ENCODE results near the gene SLC47A1. TPM values are rescaled to one million over a fixed set of nuclear protein-coding genes. Genes with fewer than 3 reads are reported as not detected.

SLC47A1 gene
- total RNA-seq, 1 donor from 2014 or later: 0.59 TPM

DNA sequence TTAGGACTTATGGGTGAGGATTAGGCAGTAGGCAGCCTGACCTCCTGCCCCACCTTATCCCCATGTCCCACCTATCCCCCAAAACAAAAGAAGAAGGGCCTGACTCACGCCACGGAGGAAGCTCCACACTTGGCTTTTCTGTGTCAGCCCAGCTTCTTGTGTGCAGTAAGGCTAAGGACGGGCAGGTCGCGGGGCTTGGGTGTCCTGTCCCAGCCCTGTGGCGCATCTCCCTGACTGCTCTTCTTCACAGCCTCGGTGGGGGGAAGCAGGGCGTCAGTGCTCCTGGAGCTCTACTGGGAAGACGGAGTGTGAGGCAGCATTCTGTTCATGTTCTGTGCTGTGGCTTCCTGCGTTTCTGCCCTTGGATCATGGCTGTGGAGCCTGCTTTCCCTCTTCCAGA, 80.3 kb downstream of the SLC47A1 start:
- DNase-seq: no peak

DNA sequence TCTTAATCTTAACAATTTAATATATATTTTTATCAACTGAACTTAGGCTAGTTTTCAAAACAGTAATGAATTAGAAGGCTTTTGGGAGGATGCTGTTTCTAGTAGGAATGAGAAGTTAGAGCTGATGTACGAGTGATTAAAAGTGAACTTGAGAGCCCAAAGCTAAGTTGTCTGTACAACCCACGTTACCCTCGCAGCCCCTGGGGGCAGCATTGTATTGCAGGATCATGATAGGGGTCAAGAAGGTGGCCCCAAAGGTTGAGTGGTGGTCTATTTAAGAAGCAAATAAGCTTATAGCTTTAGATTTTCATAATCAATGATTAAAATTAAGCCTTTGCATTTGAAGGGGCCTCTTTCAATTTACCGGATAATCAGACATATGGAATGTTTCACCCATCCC, 81.2 kb downstream of the SLC47A1 start:
- DNase-seq: no peak

DNA sequence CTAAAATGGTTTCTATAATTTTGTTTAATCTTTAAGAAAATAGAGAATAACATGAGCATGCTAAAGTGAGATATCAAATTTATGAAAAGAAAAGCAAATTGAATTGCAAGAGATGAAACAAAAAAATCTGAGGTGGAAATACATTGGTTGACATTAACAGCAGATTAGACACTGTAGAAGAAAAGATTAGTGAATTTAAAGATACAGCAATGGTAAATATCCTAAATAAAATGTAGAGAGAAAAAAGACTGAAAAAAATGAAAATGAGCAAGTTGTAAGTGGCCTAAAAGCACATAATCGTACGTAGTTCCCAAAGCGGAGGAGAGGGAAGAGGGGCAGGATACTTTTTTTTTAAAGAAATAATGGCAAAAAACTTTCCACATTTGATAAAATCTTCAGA, 84.4 kb downstream of the SLC47A1 start:
- DNase-seq: no peak

DNA sequence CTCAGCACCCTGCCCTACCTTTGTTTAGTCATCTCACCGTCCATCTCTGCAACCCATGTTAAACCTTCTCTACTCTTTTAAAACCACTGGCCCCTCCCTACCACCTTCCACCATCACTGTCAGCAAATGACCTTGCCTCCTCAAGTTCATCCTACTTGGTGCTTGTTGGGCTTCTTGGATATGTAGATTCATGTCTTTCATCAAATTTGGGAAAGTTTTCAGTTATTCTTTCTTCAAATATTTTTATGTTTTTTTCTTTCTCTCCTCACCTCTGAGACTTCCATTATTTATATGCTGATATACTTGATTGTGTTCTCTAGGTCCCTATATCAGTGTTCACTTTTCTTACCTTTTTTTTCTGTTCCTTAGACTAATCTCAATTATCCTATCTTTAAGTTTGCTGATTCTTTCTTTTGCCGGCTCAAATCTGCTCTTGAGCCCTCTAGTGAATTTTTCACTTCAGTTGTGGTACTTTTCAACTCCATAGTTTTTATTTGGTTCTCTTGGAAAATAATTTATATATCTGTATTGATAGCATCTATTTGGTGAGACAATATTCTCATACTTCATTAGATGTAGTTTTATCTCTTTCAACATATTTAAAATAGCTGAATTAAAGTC, 86.2 kb downstream of the SLC47A1 start:
- DNase-seq: no peak

DNA sequence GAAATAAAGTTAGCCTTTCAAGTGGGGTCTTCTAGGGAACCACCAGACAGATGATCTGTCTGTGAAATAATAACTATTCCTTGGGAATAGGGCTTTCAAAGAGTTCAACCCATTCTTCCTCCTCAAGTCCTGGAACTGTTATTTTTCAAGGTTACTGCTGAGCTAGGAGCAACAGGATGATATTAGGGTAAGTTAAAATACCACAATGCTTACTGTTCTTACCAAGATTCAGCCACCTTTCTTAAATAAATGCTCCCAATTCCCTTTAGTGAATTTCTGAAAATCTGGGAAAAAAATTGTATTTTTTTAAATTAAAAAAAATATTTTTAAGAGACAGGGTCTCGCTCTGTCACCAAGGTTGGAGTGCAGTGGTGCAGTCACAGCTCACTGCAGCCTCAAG, 88.0 kb downstream of the SLC47A1 start:
- no peak for DNase-seq

DNA sequence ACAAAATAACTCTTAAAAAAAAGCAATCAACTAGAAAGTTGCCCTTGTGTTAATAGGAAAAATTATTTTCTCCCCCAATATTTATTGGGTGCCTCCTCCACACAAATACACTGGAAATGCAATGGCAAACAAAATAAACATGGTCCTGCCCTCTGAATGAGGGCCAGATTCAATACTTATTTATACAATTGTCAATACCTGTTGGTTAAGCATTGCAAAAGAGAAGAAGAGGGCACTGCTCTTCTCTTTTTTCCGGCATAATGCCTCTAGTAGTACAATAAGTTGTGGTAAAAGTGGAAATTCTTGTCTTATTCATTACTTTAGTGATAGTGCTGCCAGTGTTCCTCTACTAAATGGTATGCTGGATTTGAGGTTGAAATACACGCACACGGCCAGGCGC, 92.4 kb downstream of the SLC47A1 start:
- DNase-seq: no peak

Small RNAs within 50 kb of the gene (small RNA-seq; reads per million reads assigned to genes)
- not detected for gene AC025627.2 (ENCODE audit: low replicate concordance)
- gene NMTRQ-TTG12-1 (ENCODE audit: low replicate concordance): not detected

Other genes with a start within 250 kb of the SLC47A1 start
- gene B9D1, start 171.1 kb upstream of the SLC47A1 start, total RNA-seq: 9.2 TPM
- gene MAPK7, start 155.4 kb upstream of the SLC47A1 start, total RNA-seq: 16.4 TPM
- 126 TPM for gene MFAP4, start 146.7 kb upstream of the SLC47A1 start, total RNA-seq
- 3.7 TPM for gene RNF112, start 122.6 kb upstream of the SLC47A1 start, total RNA-seq
- 141 TPM for gene ALDH3A2, start 114.9 kb downstream of the SLC47A1 start, total RNA-seq
- 0.39 TPM for gene SLC47A2, start 182.7 kb downstream of the SLC47A1 start, total RNA-seq
- 2.0 TPM for gene ALDH3A1, start 214.4 kb downstream of the SLC47A1 start, total RNA-seq